NB4 (cell line): ENCODE data around the gene RBPMS2.

Experiments
- CTCF ChIP-seq: IDR thresholded peaks from one replicate; pipeline ENCODE4 v1.5.1; 2012; ENCODE audit warnings: low read depth, low read length
- MAX ChIP-seq: IDR thresholded peaks from 2 replicates; pipeline ENCODE4 v1.6.1; 2011; ENCODE audit warnings: low read depth, low read length
- POLR2A ChIP-seq: IDR thresholded peaks from 2 replicates; pipeline ENCODE4 v1.6.1; 2011; ENCODE audit warnings: mild to moderate bottlenecking; ENCODE audit not compliant: insufficient read length; ENCODE audit errors: extremely low read depth

DNA sequence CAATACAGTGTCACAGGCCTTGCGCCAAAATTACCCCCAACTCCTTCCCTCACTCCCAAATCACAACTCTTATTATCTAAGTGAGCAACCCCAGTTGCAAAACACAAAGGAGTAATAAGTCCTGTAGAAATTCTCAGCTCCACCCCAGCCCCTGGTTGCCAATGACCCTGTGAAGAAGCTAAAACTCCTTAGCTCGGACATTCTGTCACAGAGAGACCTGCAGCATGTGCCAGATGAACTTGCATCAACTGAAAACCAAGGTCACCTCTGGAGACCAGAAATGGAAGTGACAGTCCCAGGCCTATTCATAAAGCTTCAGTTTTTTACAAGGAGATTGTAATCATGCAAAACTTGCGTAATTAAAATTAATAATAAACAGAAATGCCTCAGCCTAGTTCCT, 55.2 kb downstream of the RBPMS2 start:
- no peak for TF ChIP-seq CTCF
- no peak for TF ChIP-seq POLR2A
- no peak for TF ChIP-seq MAX
